Caco-2 (cell line): ENCODE measurements around the gene ARNT2. TPM values are rescaled to one million over a fixed set of nuclear protein-coding genes. Genes with fewer than 3 reads are reported as not detected.

Experiments used
- BruUV-seq: library from RNA; stranded (reverse); fragments of 400-500 nt; replicated peaks from 2 replicates; lab custom pipeline; 2021; lab: Mats Ljungman, UMichigan
- CTCF ChIA-PET: fragments of 300-600 bp; sonication (Branson Sonifier 250); formaldehyde crosslinking; loops from one replicate; lab custom pipeline; 2022; ENCODE audit warnings: antibody characterized with exemption; lab: Charles Lee
- POLR2A ChIA-PET: fragments of 300-600 bp; sonication (Branson Sonifier 250); formaldehyde crosslinking; loops from one replicate; lab custom pipeline; 2022; ENCODE audit warnings: antibody characterized with exemption; lab: Charles Lee
- DNase-seq, 2 experiments: peaks; one replicate each; pipeline versions ENCODE4 v3.0.0 to v3.0.0-alpha.2; 2020 to 2022
- H3K27me3 ChIP-seq: replicated peaks from 2 replicates; pipeline ENCODE4 v1.6.0; 2011; ENCODE audit warnings: low read length; ENCODE audit not compliant: control insufficient read depth, insufficient read depth
- H3K36me3 ChIP-seq: 2 replicates; pipeline ENCODE4 v1.5.1; 2011; ENCODE audit warnings: low read length; ENCODE audit not compliant: control insufficient read depth, insufficient read depth
- H3K4me1 ChIP-seq: fragments of 250-450 bp; sonication (Bioruptor Pico); 2 replicates; pipeline ENCODE4 v1.5.1; 2020; ENCODE audit warnings: mild to moderate bottlenecking
- H3K4me3 ChIP-seq: 2 replicates; pipeline ENCODE4 v1.5.1; 2011; ENCODE audit warnings: low read depth, mild to moderate bottlenecking, control low read depth, low read length
- H3K9me3 ChIP-seq: fragments of 250-450 bp; sonication (Bioruptor Pico); 2 replicates; pipeline ENCODE4 v1.5.1; 2020; ENCODE audit warnings: mild to moderate bottlenecking, moderate library complexity
- H3K27ac Mint-ChIP-seq: one replicate; pipeline ENCODE4 v1.8.0; 2022; ENCODE audit warnings: mixed read lengths; ENCODE audit not compliant: unreplicated experiment
- H3K27me3 Mint-ChIP-seq: one replicate; pipeline ENCODE4 v1.8.0; 2022; ENCODE audit warnings: mixed read lengths; ENCODE audit not compliant: insufficient read depth, unreplicated experiment
- H3K36me3 Mint-ChIP-seq: one replicate; pipeline ENCODE4 v1.8.0; 2022; ENCODE audit warnings: mild to moderate bottlenecking, mixed read lengths; ENCODE audit not compliant: insufficient read depth, unreplicated experiment
- H3K4me1 Mint-ChIP-seq: one replicate; pipeline ENCODE4 v1.8.0; 2022; ENCODE audit warnings: low read depth, mixed read lengths; ENCODE audit not compliant: unreplicated experiment
- H3K4me3 Mint-ChIP-seq: one replicate; pipeline ENCODE4 v1.8.0; 2022; ENCODE audit warnings: mild to moderate bottlenecking, moderate library complexity, mixed read lengths; ENCODE audit not compliant: unreplicated experiment
- H3K9me3 Mint-ChIP-seq: one replicate; pipeline ENCODE4 v1.8.0; 2022; ENCODE audit warnings: mixed read lengths; ENCODE audit not compliant: unreplicated experiment
- intact Hi-C: fragments of 100-400 bp; cut with micrococcal nuclease; formaldehyde crosslinking; loops from one replicate; pipeline ENCODE4 v1.10.0; 2022; ENCODE audit not compliant: unreplicated experiment
- total RNA-seq: library from RNA; stranded (reverse); gene quantifications from 2 replicates; pipeline ENCODE4 v1.2.3, GENCODE V29; 2022
- TF ChIP-seq, protein P1 (sequence below), 2 experiments: fragments of 200-600 bp in 1 of 2; IDR thresholded peaks; 1 replicate in 1 of 2; 2 replicates in 1 of 2; pipeline versions ENCODE4 v1.5.1 to v1.8.0; 2011 to 2022; ENCODE audit warnings: antibody characterized with exemption in 1 of 2, control low read depth in 1 of 2, inconsistent platforms in 1 of 2, low read depth in 1 of 2, low read length in 1 of 2, mild to moderate bottlenecking in 1 of 2, moderate library complexity in 1 of 2; ENCODE audit not compliant: insufficient read depth in 1 of 2, severe bottlenecking in 1 of 2, unreplicated experiment in 1 of 2

Gene ARNT2
- total RNA-seq, 1 experiment from 2014 or later, result 0.23 TPM

DNA sequence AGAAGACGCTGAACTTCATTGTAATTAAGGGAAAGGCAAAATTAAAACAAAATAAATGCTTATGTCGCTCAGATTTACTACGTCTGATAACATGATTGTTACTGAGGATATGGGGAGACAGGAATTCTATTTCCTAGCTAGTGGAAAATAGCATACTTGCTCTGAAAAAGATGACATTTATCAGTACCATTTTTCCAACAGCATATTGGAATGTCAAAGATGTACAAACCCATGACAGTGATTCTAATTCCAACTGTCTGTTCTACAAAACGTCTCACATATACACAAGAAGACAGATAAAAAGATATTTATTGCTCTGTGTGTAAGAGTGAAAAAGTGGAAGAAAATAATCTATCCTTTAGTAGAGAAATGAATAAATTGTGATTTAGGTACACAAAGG is 197.1 kb downstream of the ARNT2 start:
- H3K27me3 Mint-ChIP-seq, result peaks cover 2% of the 10 kb centered on the region
- no peak overlapping the region for H3K4me3 ChIP-seq
- H3K36me3 Mint-ChIP-seq, result no peaks in the 10 kb centered on the region
- TF ChIP-seq, protein P1, sequence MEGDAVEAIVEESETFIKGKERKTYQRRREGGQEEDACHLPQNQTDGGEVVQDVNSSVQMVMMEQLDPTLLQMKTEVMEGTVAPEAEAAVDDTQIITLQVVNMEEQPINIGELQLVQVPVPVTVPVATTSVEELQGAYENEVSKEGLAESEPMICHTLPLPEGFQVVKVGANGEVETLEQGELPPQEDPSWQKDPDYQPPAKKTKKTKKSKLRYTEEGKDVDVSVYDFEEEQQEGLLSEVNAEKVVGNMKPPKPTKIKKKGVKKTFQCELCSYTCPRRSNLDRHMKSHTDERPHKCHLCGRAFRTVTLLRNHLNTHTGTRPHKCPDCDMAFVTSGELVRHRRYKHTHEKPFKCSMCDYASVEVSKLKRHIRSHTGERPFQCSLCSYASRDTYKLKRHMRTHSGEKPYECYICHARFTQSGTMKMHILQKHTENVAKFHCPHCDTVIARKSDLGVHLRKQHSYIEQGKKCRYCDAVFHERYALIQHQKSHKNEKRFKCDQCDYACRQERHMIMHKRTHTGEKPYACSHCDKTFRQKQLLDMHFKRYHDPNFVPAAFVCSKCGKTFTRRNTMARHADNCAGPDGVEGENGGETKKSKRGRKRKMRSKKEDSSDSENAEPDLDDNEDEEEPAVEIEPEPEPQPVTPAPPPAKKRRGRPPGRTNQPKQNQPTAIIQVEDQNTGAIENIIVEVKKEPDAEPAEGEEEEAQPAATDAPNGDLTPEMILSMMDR (IDR thresholded peaks at IDR 0.05; ENCODE audit: insufficient read depth in 1 of 2, low read depth in 1 of 2, low read length in 1 of 2, severe bottlenecking in 1 of 2, unreplicated experiment in 1 of 2), result no peak
- H3K4me1 Mint-ChIP-seq, result no peaks in the 10 kb centered on the region
- no peak overlapping the region for H3K27ac Mint-ChIP-seq
- H3K9me3 ChIP-seq, result no peaks in the 10 kb centered on the region
- no peaks in the 10 kb centered on the region for H3K9me3 Mint-ChIP-seq
- intact Hi-C loops, result no loop called here
- no TSS peak for BruUV-seq
- no peak for DNase-seq
- CTCF ChIA-PET, result no interaction called here
- no peaks in the 10 kb centered on the region for H3K36me3 ChIP-seq
- no peak overlapping the region for H3K4me3 Mint-ChIP-seq
- no peaks in the 10 kb centered on the region for H3K27me3 ChIP-seq
- H3K4me1 ChIP-seq, result peaks cover 11% of the 10 kb centered on the region; the same call in 1 of the 2 replicates
- POLR2A ChIA-PET, result no interaction called here

DNA sequence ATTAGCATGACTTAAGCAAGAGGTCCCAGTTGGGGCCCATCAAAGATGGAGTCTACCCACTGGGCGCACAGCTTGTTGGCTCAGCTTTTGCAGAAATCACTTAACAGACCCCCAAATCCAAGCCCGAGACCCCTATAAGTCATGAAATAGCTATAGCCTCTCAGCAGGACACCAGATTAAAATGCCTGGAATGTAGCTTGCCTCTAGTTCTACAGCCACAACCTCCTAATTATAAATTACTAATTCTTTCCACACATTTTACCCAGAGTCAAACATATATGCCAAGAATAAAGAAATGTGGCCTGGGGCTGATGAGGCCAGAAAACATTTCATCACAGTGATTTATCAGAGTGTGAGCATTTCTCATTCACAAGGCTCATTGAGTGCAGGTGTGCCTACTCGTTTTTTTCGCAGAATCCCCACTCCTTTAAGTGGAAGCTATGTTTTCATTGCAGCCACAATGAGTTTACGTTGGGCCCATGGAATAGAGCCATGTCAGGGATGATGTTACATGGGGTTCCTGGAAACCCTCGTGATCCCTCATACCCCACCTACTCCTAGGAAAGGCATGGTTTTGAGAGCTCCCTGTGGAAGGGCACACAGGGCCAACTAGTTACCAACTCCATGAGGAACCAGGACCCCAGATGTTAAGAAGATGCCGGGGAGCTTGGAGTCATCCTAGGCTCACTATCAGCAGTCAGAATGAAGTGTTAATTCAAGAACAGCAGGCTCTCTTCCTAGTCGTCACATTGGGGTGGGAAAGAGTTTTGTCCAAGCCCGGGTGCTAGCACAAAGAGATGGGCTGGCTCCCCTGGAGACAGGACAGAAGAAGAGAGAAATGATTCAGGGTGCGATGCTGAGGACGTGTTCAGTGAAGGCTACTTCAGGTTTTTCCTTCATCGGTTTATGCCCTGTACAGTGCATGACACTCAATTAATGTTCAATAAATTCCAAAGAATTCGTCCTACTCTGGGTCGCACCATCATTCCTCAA is 200.7 kb downstream of the ARNT2 start:
- Mint-ChIP-seq H3K27ac (no peak overlapping the region), H3K27me3 (peaks cover 6% of the 10 kb centered on the region), H3K9me3 (no peaks in the 10 kb centered on the region), H3K4me1 (no peaks in the 10 kb centered on the region), H3K36me3 (no peaks in the 10 kb centered on the region), H3K4me3 (no peak overlapping the region)
- ChIA-PET CTCF (no interaction called here), POLR2A (no interaction called here)
- Histone ChIP-seq H3K36me3 (no peaks in the 10 kb centered on the region), H3K27me3 (no peaks in the 10 kb centered on the region), H3K4me3 (no peak overlapping the region), H3K9me3 (no peaks in the 10 kb centered on the region), H3K4me1 (no peaks in the 10 kb centered on the region)
- TF ChIP-seq, protein P1 (IDR thresholded peaks at IDR 0.05; ENCODE audit: insufficient read depth in 1 of 2, low read depth in 1 of 2, low read length in 1 of 2, severe bottlenecking in 1 of 2, unreplicated experiment in 1 of 2), result no peak
- BruUV-seq, result no TSS peak
- DNase-seq, result no peak
- intact Hi-C loops, result no loop called here

DNA sequence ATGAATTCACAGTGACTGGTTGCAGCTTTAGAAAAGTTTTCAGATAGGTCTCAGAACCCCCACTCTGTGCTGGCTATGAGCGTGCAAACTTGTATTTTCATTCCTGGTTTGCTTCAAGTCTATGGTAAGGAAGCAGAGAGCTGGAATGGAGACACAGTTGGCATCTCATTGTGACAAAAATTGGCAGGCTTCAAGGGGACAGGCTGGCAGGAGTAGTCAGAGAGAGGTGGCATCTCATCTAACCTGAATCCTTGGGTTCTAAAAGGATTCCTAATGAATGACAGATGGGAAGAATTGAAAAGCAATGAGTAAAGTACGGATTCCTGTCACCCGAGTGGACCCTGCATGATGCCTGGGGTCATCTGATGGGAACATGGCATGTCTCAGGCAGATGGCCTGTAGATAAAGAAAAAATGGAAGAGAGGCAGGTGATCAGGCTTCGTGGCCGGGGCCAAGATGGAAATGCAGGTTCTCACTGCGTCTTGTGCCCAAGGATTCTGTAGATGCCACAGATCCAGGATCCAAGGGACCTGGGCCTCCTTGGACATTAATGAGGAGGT is 201.5 kb downstream of the ARNT2 start:
- Mint-ChIP-seq H3K4me3 (no peak overlapping the region), H3K4me1 (no peaks in the 10 kb centered on the region), H3K27ac (no peak overlapping the region), H3K9me3 (no peaks in the 10 kb centered on the region), H3K27me3 (peaks cover 3% of the 10 kb centered on the region), H3K36me3 (no peaks in the 10 kb centered on the region)
- intact Hi-C loops, result no loop called here
- CTCF ChIA-PET, result no interaction called here
- no peaks in the 10 kb centered on the region for H3K4me1 ChIP-seq
- POLR2A ChIA-PET, result no interaction called here
- TF ChIP-seq, protein P1 (IDR thresholded peaks at IDR 0.05; ENCODE audit: insufficient read depth in 1 of 2, low read depth in 1 of 2, low read length in 1 of 2, severe bottlenecking in 1 of 2, unreplicated experiment in 1 of 2), result no peak
- H3K4me3 ChIP-seq, result no peak overlapping the region
- no peaks in the 10 kb centered on the region for H3K9me3 ChIP-seq
- no peaks in the 10 kb centered on the region for H3K36me3 ChIP-seq
- no peak for DNase-seq
- BruUV-seq, result no TSS peak
- no peaks in the 10 kb centered on the region for H3K27me3 ChIP-seq
